22Rv1 (cell line): ENCODE measurements around the gene DNAJC8.

ENCODE experiments used
- ZFX ChIP-seq: fragments of 450-650 bp; IDR thresholded peaks from 2 replicates; pipeline ENCODE4 v1.6.1; 2017; ENCODE audit warnings: antibody characterized with exemption, borderline replicate concordance
- TF ChIP-seq, protein P1 (sequence below): fragments of 450-650 bp; IDR thresholded peaks from 2 replicates; pipeline ENCODE4 v1.5.1; 2017; ENCODE audit warnings: mild to moderate bottlenecking

DNA sequence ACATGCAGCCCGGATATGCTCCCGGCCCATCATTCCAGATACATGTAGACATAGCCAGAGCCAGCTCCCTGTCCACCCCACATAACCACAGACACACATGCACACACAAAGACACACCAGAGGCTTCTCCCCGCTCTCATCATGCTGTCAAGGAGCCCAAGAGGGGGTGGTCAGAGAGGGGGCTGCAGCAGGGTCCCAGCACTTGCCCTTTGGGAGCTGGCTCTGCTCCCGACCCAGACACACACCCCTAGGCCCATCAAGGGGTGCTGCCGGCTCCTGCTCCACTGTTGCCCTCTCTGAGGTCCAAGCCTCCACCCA lies 58.9 kb downstream of the DNAJC8 start:
- TF ChIP-seq, protein P1, sequence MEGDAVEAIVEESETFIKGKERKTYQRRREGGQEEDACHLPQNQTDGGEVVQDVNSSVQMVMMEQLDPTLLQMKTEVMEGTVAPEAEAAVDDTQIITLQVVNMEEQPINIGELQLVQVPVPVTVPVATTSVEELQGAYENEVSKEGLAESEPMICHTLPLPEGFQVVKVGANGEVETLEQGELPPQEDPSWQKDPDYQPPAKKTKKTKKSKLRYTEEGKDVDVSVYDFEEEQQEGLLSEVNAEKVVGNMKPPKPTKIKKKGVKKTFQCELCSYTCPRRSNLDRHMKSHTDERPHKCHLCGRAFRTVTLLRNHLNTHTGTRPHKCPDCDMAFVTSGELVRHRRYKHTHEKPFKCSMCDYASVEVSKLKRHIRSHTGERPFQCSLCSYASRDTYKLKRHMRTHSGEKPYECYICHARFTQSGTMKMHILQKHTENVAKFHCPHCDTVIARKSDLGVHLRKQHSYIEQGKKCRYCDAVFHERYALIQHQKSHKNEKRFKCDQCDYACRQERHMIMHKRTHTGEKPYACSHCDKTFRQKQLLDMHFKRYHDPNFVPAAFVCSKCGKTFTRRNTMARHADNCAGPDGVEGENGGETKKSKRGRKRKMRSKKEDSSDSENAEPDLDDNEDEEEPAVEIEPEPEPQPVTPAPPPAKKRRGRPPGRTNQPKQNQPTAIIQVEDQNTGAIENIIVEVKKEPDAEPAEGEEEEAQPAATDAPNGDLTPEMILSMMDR: no peak
- TF ChIP-seq ZFX: no peak
